ENCODE data around the gene MRPS12.

DNA sequence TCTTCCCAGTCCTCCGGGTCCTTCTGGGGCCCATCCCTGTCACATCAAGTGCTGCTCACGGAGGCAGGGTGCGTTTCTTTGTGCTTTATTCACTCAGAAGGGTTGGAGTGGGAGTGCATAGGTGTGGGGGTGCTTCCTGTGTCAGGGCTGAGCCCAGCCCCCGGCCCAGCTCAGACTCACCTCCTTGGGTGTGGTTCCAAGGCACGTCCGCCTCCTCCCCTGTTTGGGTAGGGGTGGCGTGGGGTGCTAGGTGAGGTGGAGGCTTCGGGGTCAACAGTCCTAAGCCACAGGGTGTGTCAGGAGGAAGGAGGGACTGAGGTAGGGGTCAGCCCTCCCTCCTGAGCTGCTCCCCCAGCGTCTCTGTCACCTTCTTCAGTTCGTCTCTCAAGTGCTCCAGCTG is 21.8 kb upstream of the MRPS12 start:
- TF ChIP-seq, protein P1, sequence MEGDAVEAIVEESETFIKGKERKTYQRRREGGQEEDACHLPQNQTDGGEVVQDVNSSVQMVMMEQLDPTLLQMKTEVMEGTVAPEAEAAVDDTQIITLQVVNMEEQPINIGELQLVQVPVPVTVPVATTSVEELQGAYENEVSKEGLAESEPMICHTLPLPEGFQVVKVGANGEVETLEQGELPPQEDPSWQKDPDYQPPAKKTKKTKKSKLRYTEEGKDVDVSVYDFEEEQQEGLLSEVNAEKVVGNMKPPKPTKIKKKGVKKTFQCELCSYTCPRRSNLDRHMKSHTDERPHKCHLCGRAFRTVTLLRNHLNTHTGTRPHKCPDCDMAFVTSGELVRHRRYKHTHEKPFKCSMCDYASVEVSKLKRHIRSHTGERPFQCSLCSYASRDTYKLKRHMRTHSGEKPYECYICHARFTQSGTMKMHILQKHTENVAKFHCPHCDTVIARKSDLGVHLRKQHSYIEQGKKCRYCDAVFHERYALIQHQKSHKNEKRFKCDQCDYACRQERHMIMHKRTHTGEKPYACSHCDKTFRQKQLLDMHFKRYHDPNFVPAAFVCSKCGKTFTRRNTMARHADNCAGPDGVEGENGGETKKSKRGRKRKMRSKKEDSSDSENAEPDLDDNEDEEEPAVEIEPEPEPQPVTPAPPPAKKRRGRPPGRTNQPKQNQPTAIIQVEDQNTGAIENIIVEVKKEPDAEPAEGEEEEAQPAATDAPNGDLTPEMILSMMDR (IDR thresholded peaks at IDR 0.05; ENCODE audit: low read depth, low read length): no peak
- no peak for TF ChIP-seq MYC (IDR thresholded peaks at IDR 0.05; ENCODE audit: low read depth, low read length)

All from NB4 (cell line).